Activated naive CD4-positive, alpha-beta T cell treated with anti-CD3 and anti-CD28 coated beads, Interleukin-2, amount 50 U/mL, for 24 hours (primary cell): ENCODE results near the gene GLIPR1L2.

Source experiments
- H3K27ac Mint-ChIP-seq: one replicate; pipeline ENCODE4 v1.8.0; 2021; ENCODE audit warnings: mild to moderate bottlenecking, mixed read lengths
- H3K27me3 Mint-ChIP-seq: one replicate; pipeline ENCODE4 v1.8.0; 2021; ENCODE audit warnings: mixed read lengths
- H3K36me3 Mint-ChIP-seq: one replicate; pipeline ENCODE4 v1.8.0; 2021; ENCODE audit warnings: mixed read lengths
- H3K4me1 Mint-ChIP-seq: one replicate; pipeline ENCODE4 v1.8.0; 2021; ENCODE audit warnings: mixed read lengths
- H3K4me3 Mint-ChIP-seq: one replicate; pipeline ENCODE4 v1.8.0; 2021; ENCODE audit warnings: mild to moderate bottlenecking, mixed read lengths
- H3K9me3 Mint-ChIP-seq: one replicate; pipeline ENCODE4 v1.8.0; 2021; ENCODE audit warnings: mixed read lengths

Gene GLIPR1L2

GRCh38 chr12:75480469-75480949 lies 89.6 kb downstream of the GLIPR1L2 start, which contains the start of gene GLIPR1:
GLIPR1 (plus strand) TSS chr12:75480755; CDS start chr12:75480881, 126 bp downstream.
- no peaks in the 10 kb centered on the region for H3K27me3 Mint-ChIP-seq
- H3K27ac Mint-ChIP-seq, result peak within 1 kb of the TSS; percentile 90
- no peaks in the 10 kb centered on the region for H3K9me3 Mint-ChIP-seq
- peak within 1 kb of the TSS; percentile 76 for H3K4me3 Mint-ChIP-seq
- peaks cover 4% of the 10 kb centered on the region for H3K36me3 Mint-ChIP-seq
- H3K4me1 Mint-ChIP-seq, result peaks cover 89% of the 10 kb centered on the region

GRCh38 chr12:75481013-75481705 lies 90.3 kb downstream of the GLIPR1L2 start:
- no peaks in the 10 kb centered on the region for H3K9me3 Mint-ChIP-seq
- H3K4me3 Mint-ChIP-seq, result peak overlapping the region; percentile 76
- H3K4me1 Mint-ChIP-seq, result peaks cover 90% of the 10 kb centered on the region
- H3K27ac Mint-ChIP-seq, result peak overlapping the region; percentile 90
- no peaks in the 10 kb centered on the region for H3K27me3 Mint-ChIP-seq
- peaks cover 4% of the 10 kb centered on the region for H3K36me3 Mint-ChIP-seq

GRCh38 chr12:75481774-75482173 lies 90.9 kb downstream of the GLIPR1L2 start:
- H3K36me3 Mint-ChIP-seq, result peaks cover 4% of the 10 kb centered on the region
- H3K27ac Mint-ChIP-seq, result peak overlapping the region; percentile 90
- H3K4me3 Mint-ChIP-seq, result peak overlapping the region; percentile 76
- peaks cover 93% of the 10 kb centered on the region for H3K4me1 Mint-ChIP-seq
- no peaks in the 10 kb centered on the region for H3K9me3 Mint-ChIP-seq
- H3K27me3 Mint-ChIP-seq, result no peaks in the 10 kb centered on the region
